Measurements from ENCODE around the gene CHAD.

DNA sequence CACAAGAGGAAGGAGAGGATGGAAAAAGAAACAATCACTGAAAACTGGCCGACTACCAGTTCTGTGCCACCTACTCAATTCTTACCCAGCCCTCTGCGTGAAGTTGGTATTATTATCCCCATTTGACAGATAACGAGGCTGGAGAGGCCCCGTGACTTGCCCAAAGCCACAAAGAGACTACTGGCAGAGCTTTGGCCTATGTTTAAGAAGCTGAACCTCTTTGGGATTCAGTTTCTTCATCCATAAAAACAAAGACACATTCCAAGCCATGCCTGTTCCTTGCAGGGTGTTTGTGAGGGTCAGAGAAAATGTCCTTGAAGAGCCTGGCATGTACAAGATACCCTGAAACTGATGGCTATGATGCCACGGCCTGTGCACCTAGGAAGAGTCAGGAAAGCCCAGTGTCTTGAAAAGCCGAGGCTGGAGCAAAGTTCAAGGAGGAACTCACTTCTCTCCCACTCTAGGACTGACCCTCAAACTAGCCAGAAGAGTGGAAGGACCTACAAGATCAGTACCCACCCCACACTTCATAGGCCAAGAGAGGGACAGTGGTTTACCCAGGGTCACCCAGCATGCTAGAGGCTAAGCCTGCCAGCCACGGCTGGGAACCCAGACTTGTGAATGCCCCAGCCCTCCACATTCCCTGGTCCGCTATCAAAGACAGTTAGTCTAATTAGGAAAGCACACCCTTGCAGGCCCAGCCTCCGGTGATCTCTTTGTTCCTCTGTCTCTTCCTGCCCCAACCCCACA, 44.3 kb downstream of the CHAD start:
- TF ChIP-seq, protein P1, sequence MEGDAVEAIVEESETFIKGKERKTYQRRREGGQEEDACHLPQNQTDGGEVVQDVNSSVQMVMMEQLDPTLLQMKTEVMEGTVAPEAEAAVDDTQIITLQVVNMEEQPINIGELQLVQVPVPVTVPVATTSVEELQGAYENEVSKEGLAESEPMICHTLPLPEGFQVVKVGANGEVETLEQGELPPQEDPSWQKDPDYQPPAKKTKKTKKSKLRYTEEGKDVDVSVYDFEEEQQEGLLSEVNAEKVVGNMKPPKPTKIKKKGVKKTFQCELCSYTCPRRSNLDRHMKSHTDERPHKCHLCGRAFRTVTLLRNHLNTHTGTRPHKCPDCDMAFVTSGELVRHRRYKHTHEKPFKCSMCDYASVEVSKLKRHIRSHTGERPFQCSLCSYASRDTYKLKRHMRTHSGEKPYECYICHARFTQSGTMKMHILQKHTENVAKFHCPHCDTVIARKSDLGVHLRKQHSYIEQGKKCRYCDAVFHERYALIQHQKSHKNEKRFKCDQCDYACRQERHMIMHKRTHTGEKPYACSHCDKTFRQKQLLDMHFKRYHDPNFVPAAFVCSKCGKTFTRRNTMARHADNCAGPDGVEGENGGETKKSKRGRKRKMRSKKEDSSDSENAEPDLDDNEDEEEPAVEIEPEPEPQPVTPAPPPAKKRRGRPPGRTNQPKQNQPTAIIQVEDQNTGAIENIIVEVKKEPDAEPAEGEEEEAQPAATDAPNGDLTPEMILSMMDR (IDR thresholded peaks at IDR 0.05; ENCODE audit: low read depth, low read length, poor library complexity, severe bottlenecking) = no peak
- no peak for TF ChIP-seq EZH2phosphoT487 (IDR thresholded peaks at IDR 0.05; ENCODE audit: borderline replicate concordance, low read length)

Data from DOHH2 (cell line).